Stimulated activated CD4-positive, alpha-beta T cell treated with anti-CD3 and anti-CD28 coated beads, Interleukin-12 subunit alpha, Interleukin-12 subunit beta, amount 100 ng/mL, for 24 hours (primary cell): Measurements from ENCODE around the gene PRDM12.

Experiments
- DNase-seq, 2 experiments: peaks; one replicate each; pipeline ENCODE4 v3.0.0-alpha.2; 2020; ENCODE audit warnings: low read depth in 2 of 2

PRDM12 gene

DNA sequence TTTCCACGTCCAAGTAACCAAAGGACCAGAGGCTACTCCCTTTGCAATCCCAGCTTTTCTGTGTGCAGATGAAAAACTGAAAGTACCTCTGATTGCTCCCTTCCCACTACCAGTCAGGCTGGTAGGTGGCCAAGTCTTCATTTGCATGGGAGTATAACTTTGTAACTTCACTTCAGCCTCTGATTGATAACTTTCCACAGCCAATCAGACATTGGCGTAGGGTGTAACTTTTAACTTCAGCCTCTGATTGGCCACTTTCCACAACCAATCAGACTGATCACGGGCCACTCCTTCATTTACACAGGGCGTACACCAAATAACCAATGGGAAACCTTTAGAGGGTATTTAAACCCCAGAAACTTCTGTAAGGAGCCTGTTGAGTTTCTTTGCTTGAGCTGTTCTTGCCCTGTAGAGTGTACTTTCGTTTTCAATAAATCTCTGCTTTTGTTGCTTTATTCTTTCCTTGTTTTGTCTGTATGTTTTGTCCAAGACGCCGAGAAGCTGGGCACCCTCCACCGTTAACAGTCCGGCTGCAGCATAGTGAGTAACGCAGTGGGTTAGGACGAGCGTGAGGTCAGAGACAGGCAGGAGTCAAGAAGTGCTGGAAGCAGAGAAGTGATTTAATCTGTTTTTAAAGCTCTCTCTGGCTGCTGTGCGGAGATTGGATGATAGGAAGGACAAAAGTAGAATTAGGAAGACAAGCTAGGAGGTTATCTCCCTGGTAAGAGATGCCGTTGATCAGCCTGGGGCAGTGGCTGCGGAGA is 25.7 kb downstream of the PRDM12 start:
- DNase-seq, result no peak

DNA sequence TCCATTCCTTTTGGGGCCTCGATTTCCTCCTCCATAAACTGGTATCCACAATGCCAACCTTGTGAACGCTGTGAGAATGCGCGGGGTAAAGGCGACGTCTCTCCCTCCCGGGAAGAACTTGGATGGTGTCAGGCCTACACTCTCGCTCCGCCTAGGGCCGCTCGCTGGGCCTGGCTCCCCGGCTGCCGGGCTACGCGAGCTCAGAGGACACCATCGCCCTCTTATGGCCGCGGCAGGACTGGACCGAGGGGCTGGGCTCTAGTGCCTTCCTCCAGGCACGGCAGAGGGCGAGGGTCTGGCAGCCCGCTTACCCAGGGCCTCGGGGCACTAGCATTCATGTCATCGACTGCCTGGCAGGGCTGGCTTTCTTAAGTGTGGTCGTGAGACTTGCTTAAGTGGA is 27.9 kb downstream of the PRDM12 start:
- DNase-seq, result no peak

DNA sequence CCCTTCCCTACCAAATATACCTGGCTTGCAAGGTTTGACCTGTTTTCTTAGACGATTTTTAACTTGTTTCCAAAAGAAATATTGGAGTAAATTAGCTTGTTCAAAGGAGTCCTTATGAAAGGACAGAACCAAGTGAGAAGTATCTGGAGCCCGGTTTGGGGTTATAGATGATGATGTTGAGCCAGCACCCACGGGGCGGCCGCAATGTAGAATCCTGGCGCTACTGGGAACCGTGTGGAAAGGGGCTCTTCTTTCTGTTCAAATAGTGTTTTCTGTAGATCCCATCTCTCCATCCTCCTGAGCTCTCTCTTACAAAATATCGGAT is 28.7 kb downstream of the PRDM12 start:
- DNase-seq, result no peak

DNA sequence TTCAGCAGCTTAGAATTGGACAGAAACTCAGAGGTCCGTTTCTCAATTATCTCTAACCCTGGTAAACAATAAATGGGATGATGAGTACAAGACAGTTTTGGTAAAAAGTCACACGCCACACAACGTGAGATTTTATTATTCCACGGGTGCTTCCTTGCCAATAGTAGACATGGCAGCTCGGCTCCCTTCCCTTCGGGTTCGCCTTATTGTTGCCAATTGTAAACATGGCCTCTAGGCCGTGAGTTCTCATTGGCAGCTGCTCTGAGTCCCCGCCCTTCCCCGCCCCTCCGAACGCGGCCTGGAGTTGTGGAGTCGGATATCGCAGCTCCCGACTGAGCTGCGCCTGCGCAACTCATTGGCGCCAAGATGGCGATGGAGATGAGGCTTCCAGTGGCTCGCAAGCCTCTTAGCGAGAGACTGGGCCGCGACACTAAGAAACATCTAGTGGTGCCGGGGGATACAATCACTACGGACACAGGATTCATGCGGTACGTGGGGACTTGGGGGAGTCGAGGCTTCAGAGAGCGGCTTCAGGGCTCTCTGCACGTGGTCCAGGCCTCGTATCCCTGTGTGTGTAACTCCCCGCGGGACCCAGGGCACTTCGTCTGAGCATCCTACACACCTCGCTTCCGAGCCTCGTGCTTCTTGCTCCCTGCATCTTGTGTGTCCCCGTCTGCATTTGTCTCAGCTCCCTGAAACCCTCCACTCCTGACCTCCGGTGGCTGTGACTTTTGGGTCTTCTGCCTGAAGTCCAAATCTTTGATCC is 29.2 kb downstream of the PRDM12 start, which contains the start of gene EXOSC2:
Gene EXOSC2, plus strand, starts transcription at position 355 of the 766 bp plus-strand sequence. Its CDS starts 12 bp downstream, at position 367.
- DNase-seq, result peak; percentile 94 to 98

DNA sequence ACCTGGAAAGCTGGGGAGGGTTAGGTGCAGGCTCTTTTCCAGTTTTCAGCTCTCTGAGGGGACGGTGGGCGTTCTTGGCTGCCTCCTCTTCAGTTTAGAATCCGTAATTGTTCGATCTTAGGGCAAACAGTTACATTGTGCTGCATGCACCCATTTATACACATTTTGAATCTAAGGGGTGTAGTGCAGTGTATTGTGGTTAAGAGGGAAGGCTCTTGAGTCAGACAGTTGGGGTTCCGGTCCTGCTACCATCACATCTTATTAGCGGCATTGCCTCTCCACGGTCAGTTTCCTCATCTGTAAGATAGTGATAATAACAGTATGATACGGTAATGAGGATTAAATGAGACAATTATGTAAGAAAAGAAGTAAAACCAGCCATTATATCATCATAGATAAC is 29.8 kb downstream of the PRDM12 start:
- DNase-seq, result no peak

- DNase-seq, result no peak
Observed at GRCh38 chr9:130696139-130696650, 31.8 kb downstream of the PRDM12 start.

DNA sequence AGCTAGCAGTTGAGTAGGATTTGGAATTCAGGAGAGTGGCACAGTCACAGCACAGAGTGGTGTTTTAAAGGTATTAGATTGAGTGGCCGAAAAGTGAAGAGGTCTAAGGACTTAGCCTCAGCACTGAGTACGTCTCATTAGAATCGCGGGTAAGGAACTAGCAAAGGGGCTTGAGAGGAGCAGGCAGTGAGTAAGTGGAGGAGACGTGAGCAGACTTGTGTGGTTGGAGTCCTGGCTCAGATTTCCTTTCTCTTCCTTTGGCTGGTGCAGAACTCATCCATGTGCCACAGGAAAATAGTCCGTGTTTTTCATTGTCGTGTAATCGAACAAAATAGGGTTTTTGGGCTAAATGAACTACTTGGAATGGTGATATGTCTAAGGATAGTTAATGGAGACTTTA is 32.6 kb downstream of the PRDM12 start:
- no peak for DNase-seq

GRCh38 chr9:130698514-130698913 is 34.1 kb downstream of the PRDM12 start:
- no peak for DNase-seq

DNA sequence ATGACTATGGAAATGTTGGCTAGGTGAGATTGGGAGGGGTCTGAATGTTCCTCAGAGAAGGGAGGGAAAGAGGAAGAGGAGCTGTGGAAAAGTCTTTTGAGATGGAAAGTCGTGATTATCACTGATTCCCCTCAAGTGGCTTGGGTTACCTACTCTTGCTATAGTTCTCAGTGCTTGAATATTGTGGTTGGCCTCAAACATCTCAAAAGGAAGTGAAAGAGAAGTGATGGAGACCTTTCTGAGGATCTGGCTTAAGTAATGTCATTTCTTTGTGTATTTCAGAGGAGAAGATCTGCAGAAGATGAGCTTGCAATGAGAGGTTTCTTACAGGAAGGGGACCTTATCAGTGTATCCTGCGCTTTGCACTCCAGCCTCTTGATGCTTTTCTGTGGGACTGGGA is 34.7 kb downstream of the PRDM12 start:
- DNase-seq, result no peak

GRCh38 chr9:130701059-130702022 is 36.9 kb downstream of the PRDM12 start:
- DNase-seq, result peak in 1 of 2 experiments; percentile 58

- no peak for DNase-seq
Observed at GRCh38 chr9:130703501-130703900, 39.1 kb downstream of the PRDM12 start.

- DNase-seq, result peak; percentile 30 to 62
Observed at GRCh38 chr9:130707225-130707976, 43.0 kb downstream of the PRDM12 start.

DNA sequence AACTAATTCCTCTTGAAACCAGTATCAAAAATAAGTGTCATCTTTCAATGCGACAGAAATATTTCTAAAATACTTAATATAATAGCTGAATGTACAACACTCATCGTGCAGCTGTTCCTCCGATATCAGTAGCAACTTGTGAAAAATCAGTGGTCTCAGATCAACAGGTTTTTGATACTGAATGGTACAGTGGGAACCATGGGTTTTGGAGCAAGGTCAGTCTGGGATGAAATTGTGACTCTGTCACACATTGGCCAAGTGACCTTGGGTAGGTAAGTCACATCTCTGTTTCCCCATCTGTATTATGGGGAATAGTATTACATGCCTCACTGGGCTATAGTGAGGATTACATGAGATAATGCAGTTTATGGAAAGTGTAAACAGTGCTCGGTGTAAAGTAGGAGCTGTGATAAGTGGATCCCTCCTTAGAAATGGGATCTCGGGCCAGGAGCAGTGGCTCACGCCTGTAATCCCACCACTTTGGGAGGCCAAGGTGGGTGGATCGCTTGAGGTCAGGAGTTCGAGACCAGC is 46.5 kb downstream of the PRDM12 start:
- no peak for DNase-seq

DNA sequence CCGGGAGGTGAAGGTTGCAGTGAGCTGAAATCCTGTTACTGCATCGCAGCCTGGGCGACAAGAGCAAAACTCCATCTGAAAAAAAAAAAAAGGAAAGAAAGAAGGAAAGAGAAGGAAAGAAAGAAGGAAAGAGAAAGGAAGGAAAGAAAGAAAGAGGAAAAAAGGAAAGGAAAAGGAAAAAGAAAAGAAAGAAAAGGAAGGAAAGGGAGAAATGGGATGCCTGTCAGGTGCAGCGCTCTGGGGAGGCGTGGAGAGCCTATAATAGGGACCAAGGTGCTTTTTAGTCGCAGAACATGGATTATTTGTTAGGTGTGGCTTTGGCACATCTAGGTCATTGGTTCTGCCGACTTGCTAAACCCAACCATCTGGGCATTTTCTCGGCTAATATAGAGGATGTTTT is 47.1 kb downstream of the PRDM12 start:
- DNase-seq, result no peak

DNA sequence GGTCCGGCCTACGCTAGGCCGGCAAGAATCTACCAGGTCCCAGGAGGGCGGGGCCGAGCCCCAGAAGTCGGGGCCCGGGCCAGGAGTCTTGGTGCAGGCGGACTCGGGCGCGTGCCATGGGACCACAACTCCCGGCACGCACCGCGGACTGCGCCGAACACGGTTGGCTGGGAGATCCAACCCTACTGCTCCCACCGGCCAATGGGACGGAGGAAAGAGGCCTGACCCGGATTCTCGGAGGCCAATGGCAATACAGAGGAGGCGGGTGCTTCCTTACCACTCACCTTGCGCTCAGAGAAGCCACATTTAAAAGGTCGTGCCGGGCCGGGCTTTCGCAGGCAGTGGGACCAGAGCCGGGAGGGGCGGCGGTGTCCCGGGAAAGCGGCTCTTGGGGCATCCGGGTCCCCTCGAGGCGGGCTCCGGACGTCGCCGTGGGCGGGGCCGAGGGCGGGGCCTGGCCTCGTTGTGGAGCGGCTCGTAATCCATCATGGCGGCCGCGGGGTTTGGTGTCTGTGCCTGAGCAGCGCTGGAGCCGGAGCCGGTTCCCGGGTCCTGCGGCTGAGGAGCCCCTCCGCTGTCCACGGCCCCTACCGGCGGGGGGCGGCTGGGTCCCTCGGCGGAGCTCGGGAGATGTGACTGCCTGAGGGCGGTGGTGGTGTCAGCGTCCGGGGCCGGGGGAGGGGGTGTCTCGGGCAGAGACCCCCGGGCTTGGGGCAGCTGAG is 48.3 kb downstream of the PRDM12 start:
- DNase-seq, result peak; percentile 92 to 93

- no peak for DNase-seq
Observed at GRCh38 chr9:130713286-130713960, 49.0 kb downstream of the PRDM12 start.

DNA sequence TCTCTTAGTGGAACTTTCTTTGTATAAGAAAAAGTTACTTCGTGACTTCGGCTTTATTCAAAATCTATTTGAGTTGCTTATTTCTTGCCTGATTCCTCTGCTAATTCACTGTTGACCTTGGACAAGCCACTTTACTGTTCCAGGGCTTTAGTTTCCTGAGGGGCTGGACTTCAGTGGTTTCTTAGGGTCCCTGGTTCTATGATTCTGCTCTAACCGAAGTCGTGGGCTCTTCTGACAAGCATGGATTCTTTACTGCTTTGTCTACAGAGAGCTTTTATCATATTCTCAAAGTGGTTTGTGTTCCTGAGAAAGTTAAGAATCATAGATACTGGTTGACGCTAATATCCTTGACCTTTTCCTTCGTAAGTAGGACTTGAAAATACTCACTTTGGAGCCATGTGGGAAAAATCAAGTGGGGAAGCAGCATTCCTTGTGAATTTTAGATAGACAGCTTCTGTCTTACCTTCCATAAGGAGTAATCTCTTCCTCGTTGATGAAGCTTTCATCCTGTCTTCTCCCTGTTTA is 50.3 kb downstream of the PRDM12 start:
- DNase-seq, result no peak

DNA sequence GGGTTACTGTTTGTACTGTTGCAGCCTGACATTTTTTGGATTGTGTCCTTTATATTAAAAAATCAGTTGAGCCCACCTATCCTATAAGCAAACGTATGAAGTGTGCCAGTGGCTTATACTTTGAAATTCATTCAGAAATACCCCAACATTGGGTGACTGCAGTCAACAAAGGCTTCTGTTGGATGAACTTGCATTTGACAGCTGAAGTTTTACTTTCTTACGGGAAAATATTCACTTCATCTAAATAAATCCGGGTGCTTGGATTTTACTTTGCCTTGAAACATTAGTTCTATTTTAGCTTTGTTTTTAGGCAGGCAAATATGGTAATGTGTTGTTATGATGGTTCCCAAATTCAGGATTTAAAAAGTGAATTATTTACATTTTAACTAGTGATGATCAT is 50.9 kb downstream of the PRDM12 start:
- DNase-seq, result no peak

DNA sequence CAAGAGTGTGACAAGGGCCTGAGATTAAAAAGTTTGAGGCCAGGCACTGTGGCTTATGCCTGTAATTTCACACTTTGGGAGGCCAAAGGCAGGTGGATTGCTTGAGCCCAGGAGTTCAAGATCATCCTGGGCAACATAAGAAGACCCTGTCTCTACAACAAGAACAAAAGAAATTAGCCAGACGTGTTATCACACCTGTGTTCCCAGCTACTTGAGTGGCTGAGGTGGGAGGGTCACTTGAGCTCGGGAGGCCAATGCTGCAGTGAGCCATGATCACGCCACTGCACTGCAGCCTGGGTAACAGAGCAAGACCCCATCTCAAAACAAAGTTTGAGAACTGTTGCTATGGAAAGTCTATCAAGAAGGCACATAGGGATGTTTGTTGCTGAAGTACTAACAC is 54.2 kb downstream of the PRDM12 start:
- no peak for DNase-seq
